Right renal cortex interstitium (tissue), 3 donors: ENCODE measurements around the gene CD55. TPM values are rescaled to one million over a fixed set of nuclear protein-coding genes. Genes with fewer than 3 reads are reported as not detected.

Source experiments
- polyA plus RNA-seq, 3 donors: library from polyadenylated mRNA; unstranded; fragments of 120-200 nt; gene quantifications; one replicate each; pipeline ENCODE4 v1.2.1, GENCODE V29; 2013; ENCODE audit not compliant: insufficient read length in 3 of 3

Gene CD55
- polyA plus RNA-seq, 3 donors: 65.3 to 66.7 (median 66.0) TPM

Other genes with a start within 250 kb of the CD55 start
- under 1 TPM; 0.10 to 0.35 (median 0.21) TPM for gene C4BPB, start 232.8 kb upstream of the CD55 start, polyA plus RNA-seq
- under 1 TPM; 0.24 to 0.47 (median 0.40) TPM for gene C4BPA, start 217.4 kb upstream of the CD55 start, polyA plus RNA-seq
- gene CR2, start 132.7 kb downstream of the CD55 start, polyA plus RNA-seq: 1 to 10 TPM; 1.3 to 1.9 (median 1.7) TPM
- gene CR1, start 174.5 kb downstream of the CD55 start, polyA plus RNA-seq: 10 to 100 TPM; 20.2 to 21.9 (median 20.9) TPM